ENCODE data around the gene XAGE1A.
"Not testable (repeated sequence)": the region's sequence is repeated elsewhere in the genome, so short reads cannot be mapped to it uniquely, and the experiment has no call there.

DNA sequence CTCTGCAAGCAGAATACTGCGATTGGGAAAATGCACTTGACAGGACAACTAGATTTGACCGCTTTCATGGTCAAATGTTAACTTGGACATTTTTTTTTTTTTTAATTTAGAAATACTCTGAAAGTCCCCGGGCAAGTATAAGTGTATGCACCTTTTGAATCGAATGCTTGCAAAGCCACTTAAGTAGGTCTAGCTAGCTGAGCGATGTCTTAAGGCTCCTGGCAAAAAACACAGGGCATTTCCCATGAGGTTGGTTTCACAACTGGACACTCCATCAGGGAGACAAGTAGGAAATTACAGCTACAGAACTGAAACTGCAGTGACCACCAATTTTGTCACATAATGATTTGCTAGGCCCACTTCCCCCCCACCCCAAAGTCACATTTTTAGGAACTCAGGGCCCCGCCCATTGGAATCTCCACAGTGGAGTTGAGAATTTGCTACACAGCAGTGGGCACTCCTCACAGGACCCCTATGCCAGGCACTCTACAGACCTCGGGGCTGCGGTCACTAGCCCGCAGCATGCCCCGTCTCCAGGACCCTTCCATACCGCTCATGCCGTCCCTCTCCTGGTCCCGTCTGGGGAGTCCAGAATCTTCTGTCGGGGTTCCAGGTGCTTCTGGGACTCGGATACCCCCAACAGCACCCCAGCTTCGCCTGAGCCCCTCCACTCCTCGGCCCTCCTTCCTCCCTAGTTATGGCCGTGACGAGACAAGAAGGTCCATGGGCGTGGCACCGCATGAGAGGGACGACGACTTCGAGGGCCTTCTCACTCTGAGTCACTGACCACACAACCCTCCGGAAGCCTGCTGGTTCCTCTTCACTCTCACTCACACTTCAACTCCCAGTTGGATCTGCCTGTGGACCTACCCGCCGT lies 20.7 kb downstream of the XAGE1A start:
- TF ChIP-seq, protein P1, sequence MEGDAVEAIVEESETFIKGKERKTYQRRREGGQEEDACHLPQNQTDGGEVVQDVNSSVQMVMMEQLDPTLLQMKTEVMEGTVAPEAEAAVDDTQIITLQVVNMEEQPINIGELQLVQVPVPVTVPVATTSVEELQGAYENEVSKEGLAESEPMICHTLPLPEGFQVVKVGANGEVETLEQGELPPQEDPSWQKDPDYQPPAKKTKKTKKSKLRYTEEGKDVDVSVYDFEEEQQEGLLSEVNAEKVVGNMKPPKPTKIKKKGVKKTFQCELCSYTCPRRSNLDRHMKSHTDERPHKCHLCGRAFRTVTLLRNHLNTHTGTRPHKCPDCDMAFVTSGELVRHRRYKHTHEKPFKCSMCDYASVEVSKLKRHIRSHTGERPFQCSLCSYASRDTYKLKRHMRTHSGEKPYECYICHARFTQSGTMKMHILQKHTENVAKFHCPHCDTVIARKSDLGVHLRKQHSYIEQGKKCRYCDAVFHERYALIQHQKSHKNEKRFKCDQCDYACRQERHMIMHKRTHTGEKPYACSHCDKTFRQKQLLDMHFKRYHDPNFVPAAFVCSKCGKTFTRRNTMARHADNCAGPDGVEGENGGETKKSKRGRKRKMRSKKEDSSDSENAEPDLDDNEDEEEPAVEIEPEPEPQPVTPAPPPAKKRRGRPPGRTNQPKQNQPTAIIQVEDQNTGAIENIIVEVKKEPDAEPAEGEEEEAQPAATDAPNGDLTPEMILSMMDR (IDR thresholded peaks at IDR 0.05; ENCODE audit: low read depth, low read length, missing input control): not testable (repeated sequence)
- TF ChIP-seq GABPA (IDR thresholded peaks at IDR 0.05 in 1 of 2, conservative IDR thresholded peaks at IDR 0.05 in 1 of 2); HNF4A (conservative IDR thresholded peaks at IDR 0.05); JUND (IDR thresholded peaks at IDR 0.05); RXRA (IDR thresholded peaks at IDR 0.05); YY1 (IDR thresholded peaks at IDR 0.05); NR2F2 (IDR thresholded peaks at IDR 0.05); TAF1 (conservative IDR thresholded peaks at IDR 0.05); SP1 (IDR thresholded peaks at IDR 0.05): not testable (repeated sequence)
- TF ChIP-seq, protein P2, sequence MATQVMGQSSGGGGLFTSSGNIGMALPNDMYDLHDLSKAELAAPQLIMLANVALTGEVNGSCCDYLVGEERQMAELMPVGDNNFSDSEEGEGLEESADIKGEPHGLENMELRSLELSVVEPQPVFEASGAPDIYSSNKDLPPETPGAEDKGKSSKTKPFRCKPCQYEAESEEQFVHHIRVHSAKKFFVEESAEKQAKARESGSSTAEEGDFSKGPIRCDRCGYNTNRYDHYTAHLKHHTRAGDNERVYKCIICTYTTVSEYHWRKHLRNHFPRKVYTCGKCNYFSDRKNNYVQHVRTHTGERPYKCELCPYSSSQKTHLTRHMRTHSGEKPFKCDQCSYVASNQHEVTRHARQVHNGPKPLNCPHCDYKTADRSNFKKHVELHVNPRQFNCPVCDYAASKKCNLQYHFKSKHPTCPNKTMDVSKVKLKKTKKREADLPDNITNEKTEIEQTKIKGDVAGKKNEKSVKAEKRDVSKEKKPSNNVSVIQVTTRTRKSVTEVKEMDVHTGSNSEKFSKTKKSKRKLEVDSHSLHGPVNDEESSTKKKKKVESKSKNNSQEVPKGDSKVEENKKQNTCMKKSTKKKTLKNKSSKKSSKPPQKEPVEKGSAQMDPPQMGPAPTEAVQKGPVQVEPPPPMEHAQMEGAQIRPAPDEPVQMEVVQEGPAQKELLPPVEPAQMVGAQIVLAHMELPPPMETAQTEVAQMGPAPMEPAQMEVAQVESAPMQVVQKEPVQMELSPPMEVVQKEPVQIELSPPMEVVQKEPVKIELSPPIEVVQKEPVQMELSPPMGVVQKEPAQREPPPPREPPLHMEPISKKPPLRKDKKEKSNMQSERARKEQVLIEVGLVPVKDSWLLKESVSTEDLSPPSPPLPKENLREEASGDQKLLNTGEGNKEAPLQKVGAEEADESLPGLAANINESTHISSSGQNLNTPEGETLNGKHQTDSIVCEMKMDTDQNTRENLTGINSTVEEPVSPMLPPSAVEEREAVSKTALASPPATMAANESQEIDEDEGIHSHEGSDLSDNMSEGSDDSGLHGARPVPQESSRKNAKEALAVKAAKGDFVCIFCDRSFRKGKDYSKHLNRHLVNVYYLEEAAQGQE (IDR thresholded peaks at IDR 0.05): not testable (repeated sequence)
- TF ChIP-seq, protein P3, sequence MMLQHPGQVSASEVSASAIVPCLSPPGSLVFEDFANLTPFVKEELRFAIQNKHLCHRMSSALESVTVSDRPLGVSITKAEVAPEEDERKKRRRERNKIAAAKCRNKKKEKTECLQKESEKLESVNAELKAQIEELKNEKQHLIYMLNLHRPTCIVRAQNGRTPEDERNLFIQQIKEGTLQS (IDR thresholded peaks at IDR 0.05): not testable (repeated sequence)
- TF ChIP-seq, protein P4, sequence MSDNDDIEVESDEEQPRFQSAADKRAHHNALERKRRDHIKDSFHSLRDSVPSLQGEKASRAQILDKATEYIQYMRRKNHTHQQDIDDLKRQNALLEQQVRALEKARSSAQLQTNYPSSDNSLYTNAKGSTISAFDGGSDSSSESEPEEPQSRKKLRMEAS (IDR thresholded peaks at IDR 0.05): not testable (repeated sequence)
- TF ChIP-seq, protein P5, sequence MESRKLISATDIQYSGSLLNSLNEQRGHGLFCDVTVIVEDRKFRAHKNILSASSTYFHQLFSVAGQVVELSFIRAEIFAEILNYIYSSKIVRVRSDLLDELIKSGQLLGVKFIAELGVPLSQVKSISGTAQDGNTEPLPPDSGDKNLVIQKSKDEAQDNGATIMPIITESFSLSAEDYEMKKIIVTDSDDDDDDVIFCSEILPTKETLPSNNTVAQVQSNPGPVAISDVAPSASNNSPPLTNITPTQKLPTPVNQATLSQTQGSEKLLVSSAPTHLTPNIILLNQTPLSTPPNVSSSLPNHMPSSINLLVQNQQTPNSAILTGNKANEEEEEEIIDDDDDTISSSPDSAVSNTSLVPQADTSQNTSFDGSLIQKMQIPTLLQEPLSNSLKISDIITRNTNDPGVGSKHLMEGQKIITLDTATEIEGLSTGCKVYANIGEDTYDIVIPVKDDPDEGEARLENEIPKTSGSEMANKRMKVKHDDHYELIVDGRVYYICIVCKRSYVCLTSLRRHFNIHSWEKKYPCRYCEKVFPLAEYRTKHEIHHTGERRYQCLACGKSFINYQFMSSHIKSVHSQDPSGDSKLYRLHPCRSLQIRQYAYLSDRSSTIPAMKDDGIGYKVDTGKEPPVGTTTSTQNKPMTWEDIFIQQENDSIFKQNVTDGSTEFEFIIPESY (IDR thresholded peaks at IDR 0.05): not testable (repeated sequence)

Data from liver (tissue), 3 donors.